GM19240 (cell line): ENCODE measurements around the gene ACSM2A.
"Not testable (repeated sequence)": the region's sequence is repeated elsewhere in the genome, so short reads cannot be mapped to it uniquely, and the experiment has no call there.

ENCODE experiments used
- DNase-seq: peaks from one replicate; pipeline ENCODE4 v3.0.0; 2011; ENCODE audit warnings: low spot score; ENCODE audit not compliant: insufficient read length

The ACSM2A gene, protein sequence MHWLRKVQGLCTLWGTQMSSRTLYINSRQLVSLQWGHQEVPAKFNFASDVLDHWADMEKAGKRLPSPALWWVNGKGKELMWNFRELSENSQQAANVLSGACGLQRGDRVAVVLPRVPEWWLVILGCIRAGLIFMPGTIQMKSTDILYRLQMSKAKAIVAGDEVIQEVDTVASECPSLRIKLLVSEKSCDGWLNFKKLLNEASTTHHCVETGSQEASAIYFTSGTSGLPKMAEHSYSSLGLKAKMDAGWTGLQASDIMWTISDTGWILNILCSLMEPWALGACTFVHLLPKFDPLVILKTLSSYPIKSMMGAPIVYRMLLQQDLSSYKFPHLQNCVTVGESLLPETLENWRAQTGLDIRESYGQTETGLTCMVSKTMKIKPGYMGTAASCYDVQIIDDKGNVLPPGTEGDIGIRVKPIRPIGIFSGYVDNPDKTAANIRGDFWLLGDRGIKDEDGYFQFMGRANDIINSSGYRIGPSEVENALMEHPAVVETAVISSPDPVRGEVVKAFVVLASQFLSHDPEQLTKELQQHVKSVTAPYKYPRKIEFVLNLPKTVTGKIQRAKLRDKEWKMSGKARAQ

DNA sequence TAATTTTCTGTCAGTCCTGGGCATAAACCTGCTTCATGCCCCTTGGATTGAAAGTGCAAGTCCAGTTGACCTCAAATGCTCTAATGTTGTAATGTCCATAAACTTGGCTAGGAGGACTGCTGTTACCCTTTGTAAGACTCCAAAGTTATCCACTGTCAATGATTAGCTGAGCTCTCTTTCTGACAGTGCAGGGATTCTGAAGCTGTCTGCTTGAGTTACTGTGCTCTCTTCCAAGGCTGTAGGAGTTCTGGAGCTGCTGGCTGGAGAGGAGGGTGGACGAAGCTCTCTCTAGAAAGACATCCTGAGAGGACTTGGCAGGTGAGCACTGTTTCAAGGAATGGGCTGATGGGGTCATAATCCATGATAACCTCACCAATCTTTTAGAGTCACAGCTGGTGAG, at the start of gene ACSM2A:
TSS of gene ACSM2A (plus strand) at position 158 of the 400 bp plus-strand sequence. CDS start 8,594 bp downstream, outside the sequence.
- not testable (repeated sequence) for DNase-seq

DNA sequence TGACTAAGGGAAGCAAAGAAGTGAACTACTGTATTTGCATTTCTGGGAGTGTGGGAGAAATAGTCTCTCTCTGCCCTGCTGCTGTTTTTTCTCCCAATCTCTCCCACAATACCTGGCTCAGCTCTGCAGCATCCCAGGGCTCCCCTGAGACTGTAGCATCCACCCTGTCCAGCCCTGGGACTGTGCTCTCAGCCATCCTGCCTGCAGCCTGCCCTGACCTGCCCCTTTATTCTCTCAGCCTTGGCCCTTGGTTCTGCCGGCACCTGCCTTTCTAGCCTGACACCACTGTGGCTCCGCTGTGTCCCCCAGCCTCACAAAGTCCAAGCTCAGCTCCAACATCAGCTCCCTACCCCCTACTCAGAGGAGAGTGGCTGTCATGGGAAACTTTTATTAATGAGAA, 48.7 kb upstream of the ACSM2A start:
- no peak for DNase-seq

DNA sequence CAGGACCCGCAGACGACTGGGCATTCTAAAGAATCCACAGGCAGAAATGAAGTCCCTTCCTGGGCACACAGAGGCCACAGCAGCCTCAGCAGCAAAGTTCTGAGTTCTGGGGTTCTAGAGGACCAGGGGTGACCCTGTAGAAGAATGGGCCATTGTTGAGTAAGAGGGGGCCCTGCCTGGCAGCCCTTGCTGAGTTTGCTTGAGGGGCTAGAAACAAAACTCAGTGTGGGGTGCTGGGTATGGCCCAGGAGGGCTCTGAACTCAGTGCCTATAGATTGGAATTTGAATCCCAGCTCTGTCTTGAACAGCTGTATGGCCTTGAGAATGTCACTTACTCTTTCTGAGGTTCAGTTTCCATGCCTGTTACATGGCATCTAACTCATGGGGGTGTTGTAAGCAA, 46.7 kb upstream of the ACSM2A start, which contains the start of gene PDILT:
TSS of gene PDILT (minus strand) at position 101 of the 400 bp plus-strand sequence. CDS start 5,437 bp downstream, outside the sequence.
- DNase-seq: no peak

DNA sequence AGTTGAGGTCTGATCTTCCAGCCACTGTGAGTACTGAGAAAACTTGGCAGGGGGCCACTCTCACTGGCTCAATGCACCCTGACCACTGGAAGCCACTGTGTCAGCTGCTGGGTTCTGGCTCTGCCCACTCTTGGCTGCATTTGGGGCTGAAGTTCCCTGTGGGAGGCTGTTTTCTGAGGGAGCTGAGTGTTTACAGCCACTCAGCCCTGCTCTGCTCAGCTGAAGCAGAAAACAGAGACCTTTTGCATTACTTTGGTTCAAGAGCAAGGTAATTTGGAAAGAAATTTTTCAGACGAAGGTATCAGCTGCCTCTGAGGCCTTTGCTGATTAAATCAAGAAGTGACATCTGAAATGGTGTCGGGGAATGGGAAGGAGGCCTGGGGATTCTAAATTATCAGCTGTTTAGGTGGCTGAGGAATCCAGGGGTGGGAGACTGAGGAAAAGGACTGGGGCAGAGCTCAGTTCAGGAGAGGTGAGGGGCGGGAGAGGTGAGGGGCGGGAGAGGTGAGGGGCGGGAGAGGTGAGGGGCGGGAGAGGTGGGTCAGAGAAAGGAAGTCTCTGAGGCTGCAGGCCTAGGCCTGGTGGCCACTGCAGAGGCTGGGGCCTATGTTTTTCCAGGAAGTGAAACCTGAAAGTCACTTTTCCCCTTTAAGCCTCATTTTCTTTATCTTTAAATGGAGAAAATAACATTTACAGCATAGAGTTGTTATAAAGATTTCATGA, 41.8 kb upstream of the ACSM2A start, which contains the start of gene ACSM5:
TSS of gene ACSM5 (plus strand) at position 137 of the 723 bp plus-strand sequence. CDS start 1,951 bp downstream, outside the sequence.
- DNase-seq: no peak

DNA sequence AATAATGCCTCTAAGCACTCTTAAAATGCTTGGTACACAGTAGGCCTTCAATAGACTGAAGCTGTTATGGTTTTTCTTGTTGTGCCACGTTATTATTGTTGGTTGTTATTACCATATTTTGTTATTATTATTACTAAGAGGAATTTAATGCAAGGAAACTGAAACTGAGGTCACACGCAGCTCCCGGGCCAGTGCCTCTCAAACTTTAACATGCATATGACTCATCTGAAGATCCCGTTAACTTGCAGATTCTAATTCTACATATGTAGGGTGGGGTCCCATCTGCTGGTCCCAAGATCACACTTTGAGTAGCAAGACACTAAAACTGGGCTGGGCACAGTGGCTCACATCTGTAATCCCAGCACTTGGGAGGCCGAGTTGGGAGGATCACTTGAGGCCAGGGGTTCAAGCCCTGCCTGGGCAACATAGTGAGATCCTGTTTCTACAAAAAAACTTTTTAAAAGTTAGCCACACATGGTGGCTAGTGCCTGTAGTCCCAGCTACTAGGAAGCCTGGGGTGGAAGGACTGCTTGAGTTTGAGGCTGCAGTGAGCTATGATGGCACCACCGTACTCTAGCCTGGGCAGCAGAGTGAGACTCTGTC, 41.1 kb upstream of the ACSM2A start:
- DNase-seq: peak; percentile 38

DNA sequence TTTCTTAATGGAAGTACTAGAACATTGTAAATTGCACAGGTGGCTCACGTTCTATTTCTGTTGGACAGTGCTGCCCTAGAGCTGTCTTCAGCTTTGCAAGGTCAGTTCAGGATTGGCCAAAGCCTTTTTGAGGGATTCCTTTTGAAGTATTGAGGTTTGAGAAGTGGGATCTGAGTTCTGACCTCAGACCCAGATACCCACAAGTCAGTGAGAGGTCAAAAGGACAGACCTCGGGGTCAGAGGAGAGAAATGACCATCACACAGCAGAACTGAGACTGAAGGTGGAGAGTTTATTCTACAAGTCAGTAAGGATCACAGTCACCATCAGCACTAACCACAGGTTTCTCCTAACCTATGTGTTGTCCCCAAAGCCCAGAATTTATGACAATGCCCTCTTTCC, 40.3 kb upstream of the ACSM2A start:
- no peak for DNase-seq

DNA sequence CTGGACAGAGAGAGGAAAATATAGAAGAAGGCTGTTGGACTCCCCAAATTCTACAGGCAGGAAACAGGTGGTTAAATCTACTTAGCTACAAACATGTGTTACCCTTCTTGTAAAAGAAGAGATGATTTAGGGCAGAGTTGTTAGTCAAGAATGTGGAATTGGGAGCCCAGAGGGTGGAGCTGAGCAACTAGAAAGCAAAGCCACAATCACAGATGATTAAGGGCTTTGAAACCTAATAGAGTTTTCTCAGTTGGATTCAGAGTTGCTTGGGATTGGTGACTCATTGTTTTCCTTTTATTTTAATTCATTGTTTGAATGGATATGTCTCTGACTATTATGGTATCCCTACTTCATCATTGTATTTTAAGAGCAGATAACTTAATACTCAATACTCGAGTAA, 35.8 kb upstream of the ACSM2A start:
- DNase-seq: no peak

DNA sequence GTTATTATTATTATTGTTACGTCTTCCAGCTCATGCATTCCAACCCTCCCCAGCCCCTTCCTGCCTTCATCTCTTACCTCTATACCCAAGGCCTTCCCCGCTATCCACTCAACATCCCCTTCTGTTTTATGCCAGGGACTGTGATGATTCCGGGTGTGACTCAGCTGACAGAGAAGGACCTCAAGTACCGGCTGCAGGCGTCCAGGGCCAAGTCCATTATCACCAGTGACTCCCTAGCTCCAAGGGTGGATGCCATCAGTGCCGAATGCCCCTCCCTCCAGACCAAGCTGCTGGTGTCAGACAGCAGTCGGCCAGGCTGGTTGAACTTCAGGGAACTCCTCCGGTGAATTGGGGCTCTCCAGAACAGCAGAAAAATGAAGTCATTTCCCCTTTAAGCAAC, 32.2 kb upstream of the ACSM2A start:
- DNase-seq: not testable (repeated sequence)

DNA sequence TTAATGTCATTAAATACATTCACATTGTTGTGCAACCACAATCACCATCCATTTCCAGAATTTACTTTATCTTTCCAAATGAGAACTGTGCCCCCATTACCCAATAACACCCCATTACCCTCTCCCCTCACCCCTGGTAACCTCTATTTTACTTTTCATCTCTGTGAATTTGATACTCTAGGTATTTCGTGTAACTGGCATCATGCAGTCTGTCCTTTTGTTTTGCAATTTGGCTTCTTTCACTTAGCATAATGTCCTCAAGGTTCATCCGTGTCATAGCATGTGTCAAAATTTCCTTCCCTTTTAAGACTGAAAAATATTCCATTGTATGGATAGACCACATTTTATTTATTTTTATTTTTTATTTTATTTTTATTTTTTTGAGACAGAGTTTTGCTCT, 29.6 kb upstream of the ACSM2A start:
- DNase-seq: not testable (repeated sequence)

DNA sequence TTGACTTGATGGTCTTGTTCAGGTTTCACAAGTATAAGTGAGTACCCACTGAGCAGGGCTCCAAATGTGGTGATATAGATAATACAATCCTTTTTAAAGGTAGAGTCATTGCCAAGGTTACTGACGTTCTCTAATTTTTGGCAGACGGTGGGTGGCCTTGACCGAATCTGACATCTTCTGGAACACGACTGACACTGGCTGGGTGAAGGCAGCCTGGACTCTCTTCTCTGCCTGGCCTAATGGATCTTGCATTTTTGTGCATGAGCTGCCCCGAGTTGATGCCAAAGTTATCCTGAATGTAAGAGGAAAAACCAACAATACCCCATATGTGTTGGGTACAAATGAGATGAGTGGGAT, 27.6 kb upstream of the ACSM2A start:
- not testable (repeated sequence) for DNase-seq

DNA sequence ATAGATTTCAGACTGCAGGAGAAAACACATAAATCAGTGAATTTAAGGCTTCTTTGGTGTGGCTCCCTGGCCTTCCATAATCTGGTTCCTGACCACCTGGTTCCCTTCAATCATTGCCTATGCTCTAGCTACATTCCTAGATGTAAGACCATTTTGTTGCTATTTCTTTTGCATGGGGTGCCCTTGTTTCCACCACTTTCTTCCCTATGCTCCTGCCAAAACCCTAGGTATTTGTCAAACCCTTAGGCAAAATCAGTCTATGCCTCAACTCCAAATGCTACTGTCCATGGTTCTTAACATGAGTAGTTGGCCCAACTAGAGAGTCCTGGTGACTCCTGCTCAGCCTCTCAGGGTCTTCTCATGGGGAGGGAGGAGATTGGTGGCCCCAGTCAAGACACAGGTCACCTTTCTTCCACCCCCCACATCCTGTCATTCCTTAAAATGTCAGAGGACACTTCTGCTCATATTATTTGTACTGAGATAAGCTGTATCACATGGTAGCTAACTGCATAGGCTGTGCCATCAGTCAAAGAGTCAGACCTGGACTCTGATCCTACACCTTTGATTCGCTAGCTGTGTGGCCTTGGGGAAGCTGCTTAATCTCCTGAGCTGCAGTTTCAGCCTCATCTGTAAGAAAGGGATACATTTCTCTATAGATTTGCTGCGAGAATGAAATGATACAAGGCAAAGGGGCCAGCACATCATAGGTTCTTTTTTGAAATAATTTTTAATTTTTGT, 27.0 kb upstream of the ACSM2A start:
- no peak for DNase-seq

DNA sequence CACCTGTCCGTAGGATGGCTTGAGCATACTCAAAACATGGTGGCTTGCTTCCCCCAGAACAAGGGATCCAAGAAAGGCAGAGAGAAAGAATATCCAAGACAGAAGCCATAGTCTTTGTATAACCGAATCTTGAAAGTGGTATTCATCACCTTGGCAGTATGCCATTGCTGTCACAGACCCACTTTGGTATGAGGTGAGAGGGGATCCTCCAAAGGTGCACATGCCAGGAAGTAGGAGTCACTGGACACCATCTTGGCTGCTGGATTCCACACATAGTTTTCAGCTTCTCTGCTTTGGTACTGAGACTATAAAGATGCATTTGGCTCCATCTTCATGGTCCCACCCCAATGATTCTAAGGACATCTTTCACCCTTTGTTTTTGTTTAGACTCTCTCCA, 23.9 kb upstream of the ACSM2A start:
- DNase-seq: not testable (repeated sequence)

DNA sequence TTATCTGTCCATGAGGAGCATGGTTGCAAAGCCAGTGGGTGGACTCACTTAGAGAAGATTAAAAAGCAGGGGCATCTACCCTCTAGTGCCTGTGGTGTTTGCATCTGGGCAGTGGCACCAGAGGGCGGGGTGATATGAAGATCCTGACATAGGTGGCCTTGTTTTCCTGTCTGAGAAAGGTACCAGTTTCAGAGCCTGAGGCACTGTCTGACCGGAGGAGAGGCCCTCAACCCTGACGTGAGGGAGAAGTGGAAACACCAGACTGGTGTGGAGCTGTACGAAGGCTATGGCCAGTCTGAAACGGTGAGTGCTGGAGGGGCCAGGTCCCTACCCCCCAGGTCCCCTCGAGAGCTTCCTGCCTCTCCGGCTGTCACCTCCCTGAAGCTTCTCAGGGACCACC, 21.8 kb upstream of the ACSM2A start:
- not testable (repeated sequence) for DNase-seq

DNA sequence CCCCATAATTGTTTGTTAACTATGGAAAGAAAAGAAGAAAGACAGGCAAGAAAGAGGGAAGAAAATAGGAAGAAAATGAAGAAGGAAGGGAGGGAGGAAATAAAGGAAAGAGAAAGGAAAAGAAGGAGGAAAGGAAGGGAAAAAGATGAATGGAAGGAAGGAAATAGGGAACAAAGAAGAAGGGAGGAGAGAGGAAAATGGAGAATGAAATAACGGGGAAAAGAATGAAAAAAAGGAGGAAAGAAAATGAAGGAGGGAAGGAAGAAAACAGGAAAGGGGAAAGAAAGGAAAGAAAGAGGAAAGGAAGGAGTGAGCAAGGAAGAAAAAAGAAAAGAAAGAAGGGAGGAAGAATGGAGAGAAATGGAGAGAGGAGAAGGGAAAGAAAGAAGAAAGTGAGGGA, 20.8 kb upstream of the ACSM2A start:
- DNase-seq: not testable (repeated sequence)

DNA sequence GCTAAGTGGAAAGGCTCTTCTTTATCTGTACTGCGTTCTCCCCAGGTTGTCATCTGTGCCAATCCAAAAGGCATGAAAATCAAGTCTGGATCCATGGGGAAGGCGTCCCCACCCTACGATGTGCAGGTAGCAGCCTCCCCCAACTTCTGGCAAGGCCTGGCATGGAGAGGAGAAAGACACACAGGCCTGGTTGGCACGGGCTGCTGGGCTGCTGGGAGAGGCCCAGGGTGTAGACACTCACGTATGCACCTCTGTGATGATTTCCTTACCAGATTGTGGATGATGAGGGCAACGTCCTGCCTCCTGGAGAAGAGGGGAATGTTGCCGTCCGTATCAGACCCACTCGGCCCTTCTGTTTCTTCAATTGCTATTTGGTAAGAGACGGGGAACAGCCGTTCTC, 20.4 kb upstream of the ACSM2A start:
- DNase-seq: no peak

DNA sequence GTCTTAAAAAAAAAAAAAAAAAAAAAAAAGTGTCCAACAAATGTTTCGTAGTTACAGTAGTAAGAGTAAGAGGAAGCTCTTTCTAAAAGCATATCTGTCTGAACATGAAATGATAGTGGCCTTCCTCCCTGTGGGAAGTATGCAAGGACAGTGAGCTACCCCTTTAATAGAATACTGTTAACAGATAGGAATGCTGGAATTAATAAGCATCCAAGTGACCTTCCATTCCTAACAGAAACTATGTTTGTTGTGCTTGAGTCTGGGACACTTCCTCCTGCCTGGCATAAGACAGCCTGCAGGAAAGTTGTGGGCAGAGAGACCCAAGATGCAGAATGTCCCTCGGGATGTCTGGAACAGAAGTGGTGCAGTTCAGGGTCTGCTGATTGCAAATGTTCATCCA, 12.4 kb upstream of the ACSM2A start:
- not testable (repeated sequence) for DNase-seq

DNA sequence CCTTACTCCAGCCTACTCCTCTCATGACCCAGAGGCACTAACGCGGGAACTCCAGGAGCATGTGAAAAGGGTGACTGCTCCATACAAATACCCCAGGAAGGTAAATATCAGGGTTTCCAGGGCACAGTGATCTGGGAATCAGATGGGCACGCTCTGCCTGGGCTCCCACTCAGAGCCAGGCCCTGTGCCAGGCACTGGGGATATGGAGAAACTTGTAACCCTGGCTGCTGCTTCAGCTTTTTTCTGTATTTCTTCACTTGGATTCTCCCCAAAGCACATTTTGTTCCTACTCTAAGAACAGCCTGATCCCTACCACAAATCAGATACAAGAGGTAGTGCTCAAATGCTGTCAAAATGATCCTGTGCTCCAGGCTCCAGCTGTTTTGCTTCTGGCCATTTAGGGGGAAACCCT, 11.5 kb upstream of the ACSM2A start:
- DNase-seq: not testable (repeated sequence)

DNA sequence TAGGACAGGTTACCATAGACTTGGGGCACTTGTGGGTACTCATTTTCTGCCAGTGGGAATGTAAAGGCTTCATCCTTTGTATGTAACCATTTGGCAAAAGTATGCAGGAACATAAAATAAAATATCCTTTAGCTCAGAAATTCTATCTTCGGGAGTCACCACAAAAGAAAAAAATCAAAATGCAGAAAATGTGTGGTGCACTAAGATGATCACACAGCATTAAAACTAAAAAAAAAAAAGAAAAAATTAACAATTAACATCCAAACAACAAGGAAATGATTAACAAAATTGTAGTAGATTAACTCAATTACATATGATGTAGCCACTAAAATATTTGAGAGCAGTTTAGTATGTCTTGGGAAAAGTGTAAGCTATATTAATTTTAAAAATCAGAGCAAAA, 10.6 kb upstream of the ACSM2A start:
- not testable (repeated sequence) for DNase-seq

DNA sequence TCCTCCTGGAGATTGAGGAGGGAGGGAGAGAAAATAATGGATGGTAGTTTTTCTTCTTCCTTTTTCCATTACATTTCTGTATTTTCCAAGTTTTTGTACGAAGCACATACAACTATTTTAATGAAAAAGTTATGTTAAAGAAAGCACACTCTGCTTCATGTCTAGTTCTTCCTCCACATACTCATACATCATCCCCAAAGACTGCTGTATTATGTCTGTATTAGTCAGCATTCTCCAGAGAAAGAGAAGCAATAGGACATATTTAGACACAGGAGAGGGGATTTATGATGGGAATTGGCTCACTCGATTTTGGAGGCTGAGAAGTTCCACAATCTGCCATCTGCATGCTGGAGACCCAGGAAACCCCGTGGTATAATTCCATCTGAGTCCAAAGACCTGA, 10.1 kb upstream of the ACSM2A start:
- DNase-seq: no peak

DNA sequence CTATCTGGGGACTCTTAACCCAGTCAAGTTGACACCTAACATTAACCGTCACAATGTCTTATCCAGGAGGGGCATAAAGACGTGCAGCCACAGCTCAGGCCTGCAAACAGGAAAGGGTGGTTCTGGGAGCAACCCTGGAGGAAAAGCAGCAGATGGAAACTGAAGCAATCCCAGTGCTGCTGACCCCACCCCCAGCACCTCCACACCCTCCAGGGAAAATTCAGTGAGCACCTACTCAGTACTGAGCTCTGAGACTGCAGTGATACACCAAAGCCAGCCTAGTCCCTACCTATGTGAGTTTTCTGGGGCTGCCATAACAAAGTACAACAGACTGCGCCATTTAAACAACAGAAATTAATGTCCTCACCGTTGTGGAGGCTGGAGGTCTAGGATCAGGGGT, 9.5 kb upstream of the ACSM2A start:
- not testable (repeated sequence) for DNase-seq
